AG20443 (cell line): ENCODE data around the gene TEC.
"Not testable (repeated sequence)": the region's sequence is repeated elsewhere in the genome, so short reads cannot be mapped to it uniquely, and the experiment has no call there.

Experiments
- DNase-seq: peaks from one replicate; pipeline ENCODE4 v3.0.0; 2012; ENCODE audit warnings: low spot score, mixed read lengths

The TEC gene

GRCh38 chr4:48268956-48269860 lies at the start of gene TEC:
Gene TEC, minus strand, starts transcription at chr4:48269838. Its CDS starts 41,224 bp downstream, at chr4:48228614.
- DNase-seq, result peak; percentile 46

- DNase-seq, result peak; percentile 68
These were observed 46.3 kb upstream of the TEC start for GRCh38 chr4:48315728-48316630.

GRCh38 chr4:48314746-48315145 lies 45.1 kb upstream of the TEC start:
- DNase-seq, result not testable (repeated sequence)

GRCh38 chr4:48311896-48312295 lies 42.3 kb upstream of the TEC start:
- no peak for DNase-seq

- DNase-seq, result no peak
These were observed 39.3 kb upstream of the TEC start for GRCh38 chr4:48308901-48309300.

GRCh38 chr4:48307528-48307927 lies 37.9 kb upstream of the TEC start:
- DNase-seq, result no peak

- no peak for DNase-seq
These were observed 35.9 kb upstream of the TEC start for GRCh38 chr4:48305508-48305907.

- DNase-seq, result no peak
These were observed 30.4 kb upstream of the TEC start for GRCh38 chr4:48300004-48300403.

GRCh38 chr4:48299560-48299959 lies 29.9 kb upstream of the TEC start:
- no peak for DNase-seq

GRCh38 chr4:48297256-48297846 lies 27.7 kb upstream of the TEC start:
- DNase-seq, result no peak

GRCh38 chr4:48296365-48296764 lies 26.7 kb upstream of the TEC start:
- DNase-seq, result no peak

- DNase-seq, result peak; percentile 48
These were observed 25.5 kb upstream of the TEC start for GRCh38 chr4:48295116-48295515.

- not testable (repeated sequence) for DNase-seq
These were observed 22.7 kb upstream of the TEC start for GRCh38 chr4:48292218-48292790.

- peak; percentile 46 for DNase-seq
These were observed 20.6 kb upstream of the TEC start for GRCh38 chr4:48290146-48290772.

GRCh38 chr4:48286060-48286459 lies 16.4 kb upstream of the TEC start:
- not testable (repeated sequence) for DNase-seq

- not testable (repeated sequence) for DNase-seq
These were observed 16.0 kb upstream of the TEC start for GRCh38 chr4:48285640-48286039.

GRCh38 chr4:48275686-48276085 lies 6.0 kb upstream of the TEC start:
- DNase-seq, result no peak

- DNase-seq, result no peak
These were observed 5.6 kb upstream of the TEC start for GRCh38 chr4:48275247-48275646.

- no peak for DNase-seq
These were observed 2.0 kb upstream of the TEC start for GRCh38 chr4:48271626-48272025.

GRCh38 chr4:48270951-48271473 lies 1.4 kb upstream of the TEC start:
- no peak for DNase-seq

GRCh38 chr4:48270523-48270897 lies 872 bp upstream of the TEC start:
- DNase-seq, result no peak
